GM12878 (cell line): Measurements from ENCODE around the gene CDH10. TPM values are rescaled to one million over a fixed set of nuclear protein-coding genes. Genes with fewer than 3 reads are reported as not detected.

Experiments used
- ATAC-seq: fragments of 200-7000 bp; cut with Tn5 transposase; 3 replicates; pipeline ENCODE4 v1.9.1; 2020; ENCODE audit warnings: mild to moderate bottlenecking, moderate library complexity
- BruUV-seq: library from RNA; stranded (reverse); fragments of 400-500 nt; replicated peaks from 2 replicates; lab custom pipeline; 2021; lab: Mats Ljungman, UMichigan
- CTCF ChIA-PET: fragments of 300-600 bp; sonication (Branson Sonifier 250); formaldehyde crosslinking; extraction: SDS; loops from one replicate; lab custom pipeline; 2021; ENCODE audit warnings: inconsistent platforms; lab: Yijun Ruan, JAX
- POLR2A ChIA-PET: fragments of 350-600 bp; formaldehyde crosslinking; extraction: SDS; loops from one replicate; lab custom pipeline; 2021; ENCODE audit warnings: inconsistent platforms; lab: Charles Lee
- RAD21 ChIA-PET: fragments of 300-600 bp; sonication (Branson Sonifier 250); formaldehyde crosslinking; loops from one replicate; lab custom pipeline; 2023; ENCODE audit warnings: antibody characterized with exemption; ENCODE audit not compliant: unreplicated experiment; lab: Charles Lee
- SMC1A ChIA-PET: fragments of 300-600 bp; sonication (Branson Sonifier 250); formaldehyde crosslinking; loops from one replicate; lab custom pipeline; 2023; ENCODE audit not compliant: unreplicated experiment, uncharacterized antibody; lab: Charles Lee
- DNase-seq: peaks from one replicate; pipeline ENCODE4 v3.0.0-alpha.2; 2011; ENCODE audit warnings: low read depth, low spot score
- FAIRE-seq: peaks from 3 replicates; lab custom pipeline; 2011; peaks lifted over from hg19 to GRCh38; lab: Jason Lieb, UNC
- H2AFZ ChIP-seq: 2 replicates; pipeline ENCODE4 v1.6.0; 2011; ENCODE audit warnings: low read depth, low read length, control low read depth; ENCODE audit not compliant: control insufficient read depth
- H3K27ac ChIP-seq: 2 replicates; pipeline ENCODE4 v1.5.1; 2011; ENCODE audit warnings: control low read depth; ENCODE audit not compliant: control insufficient read depth, insufficient read depth
- H3K27me3 ChIP-seq, 2 experiments: replicated peaks in 1 of 2; 2 replicates each; pipeline versions ENCODE4 v1.6.0 to v1.6.1; 2011; ENCODE audit warnings: low read length in 1 of 2; ENCODE audit not compliant: control insufficient read depth in 2 of 2, insufficient read depth in 2 of 2
- H3K36me3 ChIP-seq, 2 experiments: 2 replicates each; pipeline ENCODE4 v1.5.1; 2011; ENCODE audit warnings: low read length in 1 of 2; ENCODE audit not compliant: control insufficient read depth in 2 of 2, insufficient read depth in 2 of 2
- H3K4me1 ChIP-seq: 2 replicates; pipeline ENCODE4 v1.6.1; 2011; ENCODE audit warnings: mild to moderate bottlenecking, low read length, moderate library complexity, mixed read lengths; ENCODE audit not compliant: control insufficient read depth, insufficient read depth
- H3K4me2 ChIP-seq: 2 replicates; pipeline ENCODE4 v1.6.0; 2011; ENCODE audit warnings: control low read depth; ENCODE audit not compliant: control insufficient read depth, insufficient read depth
- H3K4me3 ChIP-seq: fragments of 200-600 bp; sonication (generic); 2 replicates; pipeline ENCODE4 v1.5.1; 2016
- H3K79me2 ChIP-seq: 2 replicates; pipeline ENCODE4 v1.6.0; 2011; ENCODE audit warnings: low read length; ENCODE audit not compliant: control insufficient read depth, insufficient read depth
- H3K9ac ChIP-seq: 2 replicates; pipeline ENCODE4 v1.8.0; 2011; ENCODE audit warnings: low read length, control low read depth, mixed read lengths; ENCODE audit not compliant: control insufficient read depth, insufficient read depth
- H3K9me3 ChIP-seq: replicated peaks from 3 replicates; pipeline ENCODE4 v1.5.1; 2011; ENCODE audit warnings: mild to moderate bottlenecking, low read length; ENCODE audit not compliant: control insufficient read depth, insufficient read depth
- H4K20me1 ChIP-seq: 2 replicates; pipeline ENCODE4 v1.6.0; 2011; ENCODE audit not compliant: control insufficient read depth, insufficient read depth
- ATF7 ChIP-seq: fragments of 450-650 bp; IDR thresholded peaks from 2 replicates; pipeline ENCODE4 v1.6.1; 2016; ENCODE audit warnings: low read depth, mild to moderate bottlenecking
- BMI1 ChIP-seq: fragments of 450-650 bp; IDR thresholded peaks from 2 replicates; pipeline ENCODE4 v1.6.1; 2016; ENCODE audit warnings: mild to moderate bottlenecking, moderate library complexity, borderline replicate concordance
- CBFB ChIP-seq: IDR thresholded peaks from 2 replicates; pipeline ENCODE4 v1.6.1; 2016; ENCODE audit warnings: antibody characterized with exemption, low read depth
- DPF2 ChIP-seq: fragments of 450-650 bp; IDR thresholded peaks from 2 replicates; pipeline ENCODE4 v1.6.1; 2017; ENCODE audit warnings: mild to moderate bottlenecking
- HCFC1 ChIP-seq: fragments of 150-350 bp; IDR thresholded peaks from 2 replicates; pipeline ENCODE4 v1.6.1; 2014; ENCODE audit warnings: low read length
- HDGF ChIP-seq: fragments of 450-650 bp; IDR thresholded peaks from 2 replicates; pipeline ENCODE4 v1.6.1; 2016; ENCODE audit warnings: antibody characterized with exemption
- MTA2 ChIP-seq: fragments of 450-650 bp; IDR thresholded peaks from 2 replicates; pipeline ENCODE4 v1.6.1; 2016; ENCODE audit warnings: low read depth, mild to moderate bottlenecking, moderate library complexity
- NBN ChIP-seq: fragments of 450-650 bp; IDR thresholded peaks from 2 replicates; pipeline ENCODE4 v1.6.1; 2016
- NFYA ChIP-seq: IDR thresholded peaks from 2 replicates; pipeline ENCODE4 v1.6.1; 2011; ENCODE audit warnings: low read depth, mild to moderate bottlenecking, low read length, improper control_type of control experiment, borderline replicate concordance
- WRNIP1 ChIP-seq: IDR thresholded peaks from 2 replicates; pipeline ENCODE4 v1.6.1; 2011; ENCODE audit warnings: low read depth, low read length, improper control_type of control experiment, borderline replicate concordance
- WGBS: methylation state at CpG from one replicate; pipeline ENCODE4 v1.1.6; 2016; ENCODE audit warnings: low lambda C conversion rate; ENCODE audit not compliant: insufficient replicate concordance, insufficient coverage; ENCODE audit errors: missing lambda C conversion rate; 5-methylcytosine and 5-hydroxymethylcytosine counted together
- in situ Hi-C: fragments of 300-500 bp; cut with MboI; formaldehyde crosslinking; loops from 9 replicates; pipeline ENCODE4 v1.14.3; 2018; ENCODE audit warnings: mixed read lengths
- intact Hi-C: fragments of 100-400 bp; cut with micrococcal nuclease; formaldehyde crosslinking; loops from one replicate; pipeline ENCODE4 v1.14.2; 2022; ENCODE audit not compliant: unreplicated experiment
- polyA plus RNA-seq, 11 experiments: library from polyadenylated mRNA; depleted of rRNA in 4 of 11; unstranded in 6 of 11; stranded (reverse) in 5 of 11; fragments of >200 nt; fragmentation: Nextera tagmentation in 4 of 11; fragmentation: Illumina TruSeq in 1 of 11; extraction: Ambion mirVana in 4 of 11; extraction: Trizol in 1 of 11; gene quantifications; 1 replicate in 1 of 11; 2 replicates in 10 of 11; pipeline versions ENCODE4 v1.2.1 to v1.2.3, GENCODE V29; 2011 to 2016; ENCODE audit warnings: inconsistent platforms in 2 of 11, missing spikeins in 2 of 11, low read depth in 1 of 11
- total RNA-seq, 4 experiments: library from RNA; depleted of rRNA in 3 of 4; stranded (reverse); fragments of >200 nt in 3 of 4; fragmentation: Illumina TruSeq in 1 of 4; extraction: Trizol in 1 of 4; gene quantifications; 2 replicates each; pipeline versions ENCODE4 v1.2.1 to v1.2.3, GENCODE V29; 2013 to 2021
- TF ChIP-seq, protein P1 (sequence below): fragments of 450-650 bp; IDR thresholded peaks from 2 replicates; pipeline ENCODE4 v1.6.1; 2017; ENCODE audit warnings: mild to moderate bottlenecking, moderate library complexity
- TF ChIP-seq, protein P2 (sequence below): fragments of 450-650 bp; IDR thresholded peaks from 2 replicates; pipeline ENCODE4 v1.6.1; 2017; ENCODE audit warnings: borderline replicate concordance

CDH10 gene
- total and polyA plus RNA-seq, 10 of the 15 experiments (the other 5 are each of a cell fraction or from before 2014, with no cell fraction given): 0.04 to 0.05 TPM; not detected in 8

DNA sequence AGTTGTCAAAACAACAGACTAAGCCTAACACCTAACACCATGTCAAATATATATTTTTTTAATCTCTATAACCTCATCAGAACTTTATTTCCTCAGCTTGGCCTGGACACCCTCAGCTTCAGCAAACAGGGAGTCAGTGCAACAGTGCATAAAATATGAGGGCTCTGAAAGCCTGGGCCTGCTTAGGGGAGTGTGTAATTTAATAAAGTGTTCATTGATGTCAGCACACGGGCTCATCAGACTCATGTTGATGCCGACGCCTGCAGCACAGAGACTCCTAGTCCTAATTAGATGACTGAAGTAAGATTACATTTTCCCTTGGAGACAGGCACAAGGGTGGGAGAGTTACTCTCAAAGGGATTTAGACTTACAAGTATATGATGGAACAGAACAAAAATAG lies 37.8 kb downstream of the CDH10 start (continued):
- TF ChIP-seq, protein P1, sequence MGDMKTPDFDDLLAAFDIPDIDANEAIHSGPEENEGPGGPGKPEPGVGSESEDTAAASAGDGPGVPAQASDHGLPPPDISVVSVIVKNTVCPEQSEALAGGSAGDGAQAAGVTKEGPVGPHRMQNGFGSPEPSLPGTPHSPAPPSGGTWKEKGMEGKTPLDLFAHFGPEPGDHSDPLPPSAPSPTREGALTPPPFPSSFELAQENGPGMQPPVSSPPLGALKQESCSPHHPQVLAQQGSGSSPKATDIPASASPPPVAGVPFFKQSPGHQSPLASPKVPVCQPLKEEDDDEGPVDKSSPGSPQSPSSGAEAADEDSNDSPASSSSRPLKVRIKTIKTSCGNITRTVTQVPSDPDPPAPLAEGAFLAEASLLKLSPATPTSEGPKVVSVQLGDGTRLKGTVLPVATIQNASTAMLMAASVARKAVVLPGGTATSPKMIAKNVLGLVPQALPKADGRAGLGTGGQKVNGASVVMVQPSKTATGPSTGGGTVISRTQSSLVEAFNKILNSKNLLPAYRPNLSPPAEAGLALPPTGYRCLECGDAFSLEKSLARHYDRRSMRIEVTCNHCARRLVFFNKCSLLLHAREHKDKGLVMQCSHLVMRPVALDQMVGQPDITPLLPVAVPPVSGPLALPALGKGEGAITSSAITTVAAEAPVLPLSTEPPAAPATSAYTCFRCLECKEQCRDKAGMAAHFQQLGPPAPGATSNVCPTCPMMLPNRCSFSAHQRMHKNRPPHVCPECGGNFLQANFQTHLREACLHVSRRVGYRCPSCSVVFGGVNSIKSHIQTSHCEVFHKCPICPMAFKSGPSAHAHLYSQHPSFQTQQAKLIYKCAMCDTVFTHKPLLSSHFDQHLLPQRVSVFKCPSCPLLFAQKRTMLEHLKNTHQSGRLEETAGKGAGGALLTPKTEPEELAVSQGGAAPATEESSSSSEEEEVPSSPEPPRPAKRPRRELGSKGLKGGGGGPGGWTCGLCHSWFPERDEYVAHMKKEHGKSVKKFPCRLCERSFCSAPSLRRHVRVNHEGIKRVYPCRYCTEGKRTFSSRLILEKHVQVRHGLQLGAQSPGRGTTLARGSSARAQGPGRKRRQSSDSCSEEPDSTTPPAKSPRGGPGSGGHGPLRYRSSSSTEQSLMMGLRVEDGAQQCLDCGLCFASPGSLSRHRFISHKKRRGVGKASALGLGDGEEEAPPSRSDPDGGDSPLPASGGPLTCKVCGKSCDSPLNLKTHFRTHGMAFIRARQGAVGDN: no peak
- TF ChIP-seq CBFB (no peak), HDGF (no peak), HCFC1 (no peak), NFYA (no peak), NBN (no peak), WRNIP1 (no peak), MTA2 (no peak)
- TF ChIP-seq, protein P2, sequence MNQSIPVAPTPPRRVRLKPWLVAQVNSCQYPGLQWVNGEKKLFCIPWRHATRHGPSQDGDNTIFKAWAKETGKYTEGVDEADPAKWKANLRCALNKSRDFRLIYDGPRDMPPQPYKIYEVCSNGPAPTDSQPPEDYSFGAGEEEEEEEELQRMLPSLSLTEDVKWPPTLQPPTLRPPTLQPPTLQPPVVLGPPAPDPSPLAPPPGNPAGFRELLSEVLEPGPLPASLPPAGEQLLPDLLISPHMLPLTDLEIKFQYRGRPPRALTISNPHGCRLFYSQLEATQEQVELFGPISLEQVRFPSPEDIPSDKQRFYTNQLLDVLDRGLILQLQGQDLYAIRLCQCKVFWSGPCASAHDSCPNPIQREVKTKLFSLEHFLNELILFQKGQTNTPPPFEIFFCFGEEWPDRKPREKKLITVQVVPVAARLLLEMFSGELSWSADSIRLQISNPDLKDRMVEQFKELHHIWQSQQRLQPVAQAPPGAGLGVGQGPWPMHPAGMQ: no peak

DNA sequence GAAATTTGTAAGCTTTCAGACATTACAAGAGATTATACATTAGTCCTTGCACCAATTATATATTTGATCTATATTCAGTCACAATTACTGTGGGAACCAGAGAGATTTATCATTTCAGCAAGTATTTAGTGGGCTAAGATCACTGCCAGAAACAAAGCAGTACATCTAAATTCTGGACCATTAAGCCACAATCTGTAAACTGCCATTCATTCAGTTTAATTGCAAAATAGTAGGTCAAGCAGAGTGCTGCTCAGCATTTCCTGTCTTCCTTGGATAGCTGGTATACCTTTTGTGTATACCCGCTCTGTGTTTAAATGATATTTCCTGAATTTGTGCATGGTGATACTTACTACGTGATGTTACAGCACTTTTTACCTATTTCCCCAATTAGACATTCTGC lies 42.6 kb downstream of the CDH10 start:
- no peak for TF ChIP-seq DPF2
- TF ChIP-seq ATF7: no peak
- no peak for TF ChIP-seq BMI1
- SMC1A ChIA-PET: no interaction called here
- no peak for DNase-seq
- Histone ChIP-seq H3K4me2 (no peak overlapping the region), H3K9me3 (no peaks in the 10 kb centered on the region), H3K27me3 (no peaks in the 10 kb centered on the region), H3K36me3 (no peaks in the 10 kb centered on the region), H3K4me3 (no peak overlapping the region), H3K79me2 (no peaks in the 10 kb centered on the region), H3K4me1 (no peaks in the 10 kb centered on the region), H2AFZ (no peak overlapping the region), H3K9ac (no peak overlapping the region), H4K20me1 (no peaks in the 10 kb centered on the region), H3K27ac (no peak overlapping the region)
- WGBS: 32% methylated on average over 2 of the region's 2 CpGs
- CTCF ChIA-PET: no interaction called here
- no TSS peak for BruUV-seq
- no peak for ATAC-seq
- RAD21 ChIA-PET: no interaction called here
- intact Hi-C loops: no loop called here
- FAIRE-seq: no peak
- POLR2A ChIA-PET: no interaction called here
- in situ Hi-C loops: no loop called here
